GM06990 (cell line): ENCODE data around the gene ZNF286A.
"Not testable (repeated sequence)": the region's sequence is repeated elsewhere in the genome, so short reads cannot be mapped to it uniquely, and the experiment has no call there.

Experiments
- DNase-seq: peaks from one replicate; pipeline ENCODE4 v3.0.0-alpha.2; 2011; ENCODE audit not compliant: insufficient read length; ENCODE audit errors: extremely low read depth
- H3K27me3 ChIP-seq: replicated peaks from 2 replicates; pipeline ENCODE4 v1.6.0; 2011; ENCODE audit warnings: low read length; ENCODE audit not compliant: control insufficient read depth, insufficient read depth
- H3K36me3 ChIP-seq: 2 replicates; pipeline ENCODE4 v1.5.1; 2011; ENCODE audit warnings: low read length; ENCODE audit not compliant: control insufficient read depth, insufficient read depth
- H3K4me3 ChIP-seq: replicated peaks from 2 replicates; pipeline ENCODE4 v1.5.1; 2011; ENCODE audit warnings: low read depth, mild to moderate bottlenecking, control low read depth, low read length
- TF ChIP-seq, protein P1 (sequence below): IDR thresholded peaks from 2 replicates; pipeline ENCODE4 v1.5.1; 2011; ENCODE audit warnings: low read length, control low read depth, mild to moderate bottlenecking, inconsistent platforms; ENCODE audit not compliant: insufficient read depth, poor library complexity, severe bottlenecking

Gene ZNF286A

GRCh38 chr17:15742921-15743320 lies 43.4 kb downstream of the ZNF286A start:
- H3K4me3 ChIP-seq: no peak overlapping the region
- no peak for DNase-seq
- H3K36me3 ChIP-seq: no peaks in the 10 kb centered on the region
- H3K27me3 ChIP-seq: no peaks in the 10 kb centered on the region
- TF ChIP-seq, protein P1, sequence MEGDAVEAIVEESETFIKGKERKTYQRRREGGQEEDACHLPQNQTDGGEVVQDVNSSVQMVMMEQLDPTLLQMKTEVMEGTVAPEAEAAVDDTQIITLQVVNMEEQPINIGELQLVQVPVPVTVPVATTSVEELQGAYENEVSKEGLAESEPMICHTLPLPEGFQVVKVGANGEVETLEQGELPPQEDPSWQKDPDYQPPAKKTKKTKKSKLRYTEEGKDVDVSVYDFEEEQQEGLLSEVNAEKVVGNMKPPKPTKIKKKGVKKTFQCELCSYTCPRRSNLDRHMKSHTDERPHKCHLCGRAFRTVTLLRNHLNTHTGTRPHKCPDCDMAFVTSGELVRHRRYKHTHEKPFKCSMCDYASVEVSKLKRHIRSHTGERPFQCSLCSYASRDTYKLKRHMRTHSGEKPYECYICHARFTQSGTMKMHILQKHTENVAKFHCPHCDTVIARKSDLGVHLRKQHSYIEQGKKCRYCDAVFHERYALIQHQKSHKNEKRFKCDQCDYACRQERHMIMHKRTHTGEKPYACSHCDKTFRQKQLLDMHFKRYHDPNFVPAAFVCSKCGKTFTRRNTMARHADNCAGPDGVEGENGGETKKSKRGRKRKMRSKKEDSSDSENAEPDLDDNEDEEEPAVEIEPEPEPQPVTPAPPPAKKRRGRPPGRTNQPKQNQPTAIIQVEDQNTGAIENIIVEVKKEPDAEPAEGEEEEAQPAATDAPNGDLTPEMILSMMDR: no peak

- DNase-seq: no peak
- TF ChIP-seq, protein P1: no peak
- Histone ChIP-seq H3K27me3 (no peaks in the 10 kb centered on the region), H3K4me3 (no peak overlapping the region), H3K36me3 (no peaks in the 10 kb centered on the region)
Observed at GRCh38 chr17:15744074-15744676, 44.6 kb downstream of the ZNF286A start.

- DNase-seq: no peak
- H3K36me3 ChIP-seq: no peaks in the 10 kb centered on the region
- TF ChIP-seq, protein P1: no peak
- no peaks in the 10 kb centered on the region for H3K27me3 ChIP-seq
- no peak overlapping the region for H3K4me3 ChIP-seq
Observed at GRCh38 chr17:15744885-15745284, 45.3 kb downstream of the ZNF286A start.

DNA sequence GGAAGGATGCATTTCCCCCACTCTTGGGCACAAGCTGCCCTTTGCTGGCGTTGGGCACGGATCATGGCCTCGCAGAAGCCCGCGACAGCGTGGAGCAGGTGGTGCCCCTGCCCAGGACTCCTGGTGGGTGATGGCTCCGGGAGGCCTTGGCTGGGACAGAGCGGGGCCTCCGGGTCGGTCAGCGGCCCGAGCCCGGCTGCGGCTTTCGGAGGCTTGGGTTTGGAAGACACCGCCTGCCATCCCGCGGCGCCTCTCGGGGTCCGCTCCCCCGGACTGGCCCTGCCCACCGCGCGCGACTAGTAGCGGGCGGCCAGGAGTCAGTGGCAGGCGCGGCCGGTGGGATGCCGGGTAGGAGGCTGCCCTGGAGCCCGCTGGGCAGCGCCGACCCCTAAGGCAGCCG lies 49.9 kb downstream of the ZNF286A start:
- H3K36me3 ChIP-seq, H3K27me3 ChIP-seq, H3K4me3 ChIP-seq, DNase-seq: not testable (repeated sequence)

- H3K36me3 ChIP-seq, H3K4me3 ChIP-seq, H3K27me3 ChIP-seq, DNase-seq: not testable (repeated sequence)
Observed at GRCh38 chr17:15768865-15769533, 69.4 kb downstream of the ZNF286A start.
